ENCODE data around the gene DGKB.

DGKB gene

GRCh38 chr7:14818871-14819270 lies 83.7 kb downstream of the DGKB start:
- DNase-seq, result no peak

GRCh38 chr7:14817829-14818614 lies 84.5 kb downstream of the DGKB start:
- no peak for DNase-seq

GRCh38 chr7:14807507-14807906 lies 95.0 kb downstream of the DGKB start:
- DNase-seq, result no peak

GRCh38 chr7:14806891-14807290 lies 95.7 kb downstream of the DGKB start:
- no peak for DNase-seq

- no peak for DNase-seq
These were observed 97.3 kb downstream of the DGKB start for GRCh38 chr7:14805105-14805719.

GRCh38 chr7:14800664-14801063 lies 101.9 kb downstream of the DGKB start:
- DNase-seq, result no peak

- DNase-seq, result no peak
These were observed 109.4 kb downstream of the DGKB start for GRCh38 chr7:14793151-14793550.

GRCh38 chr7:14787551-14787950 lies 115.0 kb downstream of the DGKB start:
- no peak for DNase-seq

GRCh38 chr7:14786314-14786895 lies 116.1 kb downstream of the DGKB start:
- DNase-seq, result no peak

- DNase-seq, result no peak
These were observed 124.7 kb downstream of the DGKB start for GRCh38 chr7:14777806-14778205.

GRCh38 chr7:14776266-14776665 lies 126.3 kb downstream of the DGKB start:
- DNase-seq, result no peak

GRCh38 chr7:14773729-14774271 lies 128.8 kb downstream of the DGKB start:
- no peak for DNase-seq

- DNase-seq, result no peak
These were observed 131.9 kb downstream of the DGKB start for GRCh38 chr7:14770614-14771013.

GRCh38 chr7:14769261-14769660 lies 133.3 kb downstream of the DGKB start:
- DNase-seq, result no peak

- no peak for DNase-seq
These were observed 134.7 kb downstream of the DGKB start for GRCh38 chr7:14767716-14768425.

GRCh38 chr7:14766747-14767146 lies 135.8 kb downstream of the DGKB start:
- DNase-seq, result no peak

- DNase-seq, result no peak
These were observed 136.8 kb downstream of the DGKB start for GRCh38 chr7:14765731-14766130.

GRCh38 chr7:14762561-14762960 lies 140.0 kb downstream of the DGKB start:
- DNase-seq, result no peak

- DNase-seq, result no peak
These were observed 140.8 kb downstream of the DGKB start for GRCh38 chr7:14761510-14762296.

- no peak for DNase-seq
These were observed 141.6 kb downstream of the DGKB start for GRCh38 chr7:14760730-14761478.

- no peak for DNase-seq
These were observed 142.8 kb downstream of the DGKB start for GRCh38 chr7:14759785-14760184.

GRCh38 chr7:14754631-14755030 lies 147.9 kb downstream of the DGKB start:
- no peak for DNase-seq
